Naive thymus-derived CD8-positive, alpha-beta T cell (primary cell): ENCODE results near the gene MRPL41. TPM values are rescaled to one million over a fixed set of nuclear protein-coding genes. Genes with fewer than 3 reads are reported as not detected.
"Not testable (repeated sequence)": the region's sequence is repeated elsewhere in the genome, so short reads cannot be mapped to it uniquely, and the experiment has no call there.

Source experiments
- ATAC-seq, 2 donors: fragments of 150-1000 bp; cut with Tn5 transposase in 1 of 2; sonication (Bioruptor Pico), chemical (Tn5 transposase) in 1 of 2; 1 replicate in 1 of 2; 2 replicates in 1 of 2; pipeline ENCODE4 v1.10.0; 2021; ENCODE audit warnings: mild to moderate bottlenecking in 2 of 2, moderate library complexity in 2 of 2
- POLR2A ChIA-PET: fragments of 350-600 bp; sonication (Branson Sonifier 250); formaldehyde crosslinking; loops from one replicate; lab custom pipeline; 2021; ENCODE audit warnings: antibody characterized with exemption; lab: Charles Lee
- DNase-seq, 10 donors: peaks; one replicate each; pipeline versions ENCODE4 v3.0.0 to v3.0.0-alpha.2; 2020 to 2022
- H3K27ac Mint-ChIP-seq, 10 donors: one replicate each; pipeline ENCODE4 v1.8.0; 2020 to 2022; ENCODE audit warnings: mild to moderate bottlenecking in 10 of 10, mixed read lengths in 10 of 10, moderate library complexity in 4 of 10, inconsistent platforms in 1 of 10
- H3K27me3 Mint-ChIP-seq, 5 donors: one replicate each; pipeline ENCODE4 v1.8.0; 2021 to 2022; ENCODE audit warnings: mixed read lengths in 5 of 5
- H3K36me3 Mint-ChIP-seq, 3 donors: one replicate each; pipeline ENCODE4 v1.8.0; 2020 to 2022; ENCODE audit warnings: mixed read lengths in 3 of 3, mild to moderate bottlenecking in 2 of 3, inconsistent platforms in 1 of 3
- H3K4me1 Mint-ChIP-seq, 4 donors: one replicate each; pipeline ENCODE4 v1.8.0; 2021 to 2022; ENCODE audit warnings: mixed read lengths in 4 of 4
- H3K4me3 Mint-ChIP-seq, 10 donors: one replicate each; pipeline ENCODE4 v1.8.0; 2020 to 2022; ENCODE audit warnings: mild to moderate bottlenecking in 10 of 10, mixed read lengths in 10 of 10, moderate library complexity in 6 of 10, inconsistent platforms in 1 of 10
- H3K9me3 Mint-ChIP-seq, 9 donors: one replicate each; pipeline ENCODE4 v1.8.0; 2020 to 2022; ENCODE audit warnings: mixed read lengths in 9 of 9, mild to moderate bottlenecking in 3 of 9, inconsistent platforms in 1 of 9, moderate library complexity in 1 of 9
- polyA plus RNA-seq, 3 donors: library from polyadenylated mRNA; unstranded; fragments of 300-500 nt; fragmentation: Illumina TruSeq; gene quantifications; one replicate each; pipeline ENCODE4 v1.2.3, GENCODE V29; 2021
- total RNA-seq, 8 experiments: library from RNA in 2 of 8; stranded (reverse) in 2 of 8; gene quantifications; one replicate each; pipeline ENCODE4 v1.2.3 and lab custom pipeline; 2021 to 2026

Gene MRPL41
- total and polyA plus RNA-seq, 5 experiments from 2014 or later: 36.7 to 104 (median 46.5) TPM

GRCh38 chr9:137514691-137515337 is 36.9 kb upstream of the MRPL41 start:
- no peaks in the 10 kb centered on the region for H3K36me3 Mint-ChIP-seq
- no peak overlapping the region for H3K4me3 Mint-ChIP-seq
- ATAC-seq: no peak
- POLR2A ChIA-PET: no interaction called here
- peaks cover 0 to 5% (median under 1%) of the 10 kb centered on the region in 4 donors for H3K4me1 Mint-ChIP-seq
- H3K27ac Mint-ChIP-seq: no peak overlapping the region
- no peak for DNase-seq
- no peaks in the 10 kb centered on the region for H3K9me3 Mint-ChIP-seq
- no peaks in the 10 kb centered on the region for H3K27me3 Mint-ChIP-seq

GRCh38 chr9:137515338-137515724 is 36.3 kb upstream of the MRPL41 start:
- ATAC-seq (no peak), DNase-seq (no peak)
- Mint-ChIP-seq H3K9me3 (no peaks in the 10 kb centered on the region), H3K27me3 (no peaks in the 10 kb centered on the region), H3K4me3 (no peak overlapping the region), H3K4me1 (peaks cover 0 to 4% (median under 1%) of the 10 kb centered on the region in 4 donors), H3K36me3 (no peaks in the 10 kb centered on the region), H3K27ac (no peak overlapping the region)
- POLR2A ChIA-PET: no interaction called here

GRCh38 chr9:137516144-137516917 is 35.3 kb upstream of the MRPL41 start:
- POLR2A ChIA-PET: no interaction called here

GRCh38 chr9:137518661-137519459 is 32.8 kb upstream of the MRPL41 start:
- H3K9me3 Mint-ChIP-seq, DNase-seq, ATAC-seq, H3K27me3 Mint-ChIP-seq, H3K27ac Mint-ChIP-seq, H3K4me1 Mint-ChIP-seq, POLR2A ChIA-PET, H3K36me3 Mint-ChIP-seq: not testable (repeated sequence)
- peak overlapping the region in 1 of 10 donors; percentile 51 for H3K4me3 Mint-ChIP-seq

More at GRCh38 chr9:137516144-137516917, 35.3 kb upstream of the MRPL41 start:
- no peak overlapping the region for H3K4me3 Mint-ChIP-seq
- no peak for DNase-seq
- H3K27me3 Mint-ChIP-seq: no peaks in the 10 kb centered on the region
- no peaks in the 10 kb centered on the region for H3K36me3 Mint-ChIP-seq
- no peaks in the 10 kb centered on the region for H3K9me3 Mint-ChIP-seq
- H3K4me1 Mint-ChIP-seq: peaks cover 0 to 4% (median 2%) of the 10 kb centered on the region in 4 donors
- ATAC-seq: no peak
- H3K27ac Mint-ChIP-seq: no peak overlapping the region

GRCh38 chr9:137519553-137519952 is 32.1 kb upstream of the MRPL41 start:
- H3K27ac Mint-ChIP-seq: no peak overlapping the region
- H3K4me1 Mint-ChIP-seq: peaks cover 0 to 8% (median 0%) of the 10 kb centered on the region in 4 donors
- POLR2A ChIA-PET: no interaction called here
- H3K4me3 Mint-ChIP-seq: peak overlapping the region in 1 of 10 donors; percentile 51
- DNase-seq: no peak
- ATAC-seq: no peak
- no peaks in the 10 kb centered on the region for H3K36me3 Mint-ChIP-seq
- H3K9me3 Mint-ChIP-seq: no peaks in the 10 kb centered on the region
- no peaks in the 10 kb centered on the region for H3K27me3 Mint-ChIP-seq

GRCh38 chr9:137520614-137521404 is 30.9 kb upstream of the MRPL41 start:
- H3K4me3 Mint-ChIP-seq: no peak overlapping the region
- peaks cover 0 to 16% (median 3%) of the 10 kb centered on the region in 4 donors for H3K4me1 Mint-ChIP-seq
- no peak overlapping the region for H3K27ac Mint-ChIP-seq
- no peaks in the 10 kb centered on the region for H3K9me3 Mint-ChIP-seq
- ATAC-seq (no peak), DNase-seq (no peak)
- H3K27me3 Mint-ChIP-seq: no peaks in the 10 kb centered on the region
- POLR2A ChIA-PET: no interaction called here
- no peaks in the 10 kb centered on the region for H3K36me3 Mint-ChIP-seq

- ATAC-seq: no peak
- H3K27ac Mint-ChIP-seq: no peak overlapping the region
Observed at GRCh38 chr9:137521405-137521985, 30.2 kb upstream of the MRPL41 start.

GRCh38 chr9:137522746-137523455 is 28.8 kb upstream of the MRPL41 start:
- Mint-ChIP-seq H3K27me3 (no peaks in the 10 kb centered on the region), H3K9me3 (no peaks in the 10 kb centered on the region), H3K4me1 (peaks cover 0 to 16% (median 3%) of the 10 kb centered on the region in 4 donors), H3K36me3 (no peaks in the 10 kb centered on the region), H3K27ac (no peak overlapping the region), H3K4me3 (peak overlapping the region in 1 of 10 donors; percentile 20)
- POLR2A ChIA-PET: no interaction called here
- ATAC-seq (no peak), DNase-seq (no peak)

More at GRCh38 chr9:137521405-137521985, 30.2 kb upstream of the MRPL41 start:
- Mint-ChIP-seq H3K4me3 (no peak overlapping the region), H3K36me3 (no peaks in the 10 kb centered on the region), H3K9me3 (no peaks in the 10 kb centered on the region), H3K4me1 (peaks cover 0 to 16% (median 3%) of the 10 kb centered on the region in 4 donors), H3K27me3 (no peaks in the 10 kb centered on the region)
- no peak for DNase-seq
- POLR2A ChIA-PET: no interaction called here

GRCh38 chr9:137524161-137524980 is 27.3 kb upstream of the MRPL41 start:
- H3K4me1 Mint-ChIP-seq: peaks cover 0 to 16% (median 3%) of the 10 kb centered on the region in 4 donors
- DNase-seq: no peak
- H3K27me3 Mint-ChIP-seq: no peaks in the 10 kb centered on the region
- POLR2A ChIA-PET: interaction anchor here (0.9 kb wide), 1 partner anchor 101 kb away, joined by 4 read pairs; the partner anchor contains the start of genes EXD3 and NOXA1
- no peaks in the 10 kb centered on the region for H3K36me3 Mint-ChIP-seq
- H3K27ac Mint-ChIP-seq: no peak overlapping the region
- peak overlapping the region in 1 of 10 donors; percentile 15 for H3K4me3 Mint-ChIP-seq
- ATAC-seq: no peak
- H3K9me3 Mint-ChIP-seq: no peaks in the 10 kb centered on the region

- H3K9me3 Mint-ChIP-seq: no peaks in the 10 kb centered on the region
- no peaks in the 10 kb centered on the region for H3K27me3 Mint-ChIP-seq
- ATAC-seq (no peak), DNase-seq (no peak)
- no peaks in the 10 kb centered on the region for H3K36me3 Mint-ChIP-seq
- peak overlapping the region in 1 of 10 donors; percentile 75 for H3K27ac Mint-ChIP-seq
- POLR2A ChIA-PET: interaction anchor here (0.9 kb wide), 1 partner anchor 102 kb away, joined by 4 read pairs; the partner anchor contains the start of genes EXD3 and NOXA1
- peaks cover 0 to 16% (median 3%) of the 10 kb centered on the region in 4 donors for H3K4me1 Mint-ChIP-seq
- H3K4me3 Mint-ChIP-seq: peak overlapping the region in 2 of 10 donors; percentile 15 to 16
Observed at GRCh38 chr9:137524981-137525317, 26.7 kb upstream of the MRPL41 start.

GRCh38 chr9:137530331-137530730 is 21.3 kb upstream of the MRPL41 start:
- no peak overlapping the region for H3K27ac Mint-ChIP-seq
- H3K4me1 Mint-ChIP-seq: peaks cover 8 to 18% (median 12%) of the 10 kb centered on the region in 4 donors
- ATAC-seq (no peak), DNase-seq (no peak)
- H3K4me3 Mint-ChIP-seq: no peak overlapping the region
- POLR2A ChIA-PET: no interaction called here
- no peaks in the 10 kb centered on the region for H3K27me3 Mint-ChIP-seq
- no peaks in the 10 kb centered on the region for H3K36me3 Mint-ChIP-seq
- no peaks in the 10 kb centered on the region for H3K9me3 Mint-ChIP-seq
